Activated B cell treated with CpG ODN at 0.5 μM for 24 hours (primary cell): Measurements from ENCODE around the gene CLEC4M. TPM values are rescaled to one million over a fixed set of nuclear protein-coding genes. Genes with fewer than 3 reads are reported as not detected.
"Not testable (repeated sequence)": the region's sequence is repeated elsewhere in the genome, so short reads cannot be mapped to it uniquely, and the experiment has no call there.

ENCODE experiments used
- ATAC-seq: fragments of 200-7000 bp; cut with Tn5 transposase; one replicate; pipeline ENCODE4 v1.10.0; 2021; ENCODE audit warnings: low read depth, mild to moderate bottlenecking, moderate library complexity
- CTCF ChIA-PET: fragments of 350-600 bp; sonication (Branson Sonifier 250); formaldehyde crosslinking; loops from one replicate; lab custom pipeline; 2021; ENCODE audit warnings: antibody characterized with exemption; lab: Charles Lee
- POLR2A ChIA-PET: fragments of 350-600 bp; sonication (Branson Sonifier 250); formaldehyde crosslinking; loops from one replicate; lab custom pipeline; 2021; ENCODE audit warnings: antibody characterized with exemption; lab: Charles Lee
- DNase-seq: peaks from one replicate; pipeline ENCODE4 v3.0.0; 2022
- H3K27ac Mint-ChIP-seq: one replicate; pipeline ENCODE4 v1.8.0; 2020; ENCODE audit warnings: mixed read lengths
- H3K27me3 Mint-ChIP-seq: one replicate; pipeline ENCODE4 v1.8.0; 2021; ENCODE audit warnings: mixed read lengths
- H3K36me3 Mint-ChIP-seq: one replicate; pipeline ENCODE4 v1.8.0; 2021; ENCODE audit warnings: low read depth, mixed read lengths
- H3K4me1 Mint-ChIP-seq: one replicate; pipeline ENCODE4 v1.8.0; 2021; ENCODE audit warnings: mixed read lengths
- H3K4me3 Mint-ChIP-seq: one replicate; pipeline ENCODE4 v1.8.0; 2020; ENCODE audit warnings: mild to moderate bottlenecking, mixed read lengths
- H3K9me3 Mint-ChIP-seq: one replicate; pipeline ENCODE4 v1.8.0; 2020; ENCODE audit warnings: mixed read lengths
- CTCF ChIP-seq: fragments of 200-600 bp; IDR thresholded peaks from one replicate; pipeline ENCODE4 v1.8.0; 2022; ENCODE audit warnings: antibody characterized with exemption, mild to moderate bottlenecking
- intact Hi-C: fragments of 100-400 bp; cut with micrococcal nuclease; formaldehyde crosslinking; loops from one replicate; pipeline ENCODE4 v1.15.1; 2024
- total RNA-seq: library from RNA; stranded (reverse); gene quantifications from 2 replicates; pipeline ENCODE4 v1.2.3, GENCODE V29; 2022

Gene CLEC4M
- total RNA-seq, 1 donor from 2014 or later: 1.3 TPM

- no peak for TF ChIP-seq CTCF
- H3K4me1 Mint-ChIP-seq: peaks cover 18% of the 10 kb centered on the region
- no peak for DNase-seq
- H3K9me3 Mint-ChIP-seq: peaks cover 5% of the 10 kb centered on the region
- intact Hi-C loops: loop anchor here (5.0 kb wide), 1 partner anchor 37 kb away; no protein-coding TSS in a partner anchor
- CTCF ChIA-PET: no interaction called here
- peak; percentile 22 for ATAC-seq
- peaks cover 24% of the 10 kb centered on the region for H3K27me3 Mint-ChIP-seq
- POLR2A ChIA-PET: interaction anchor here (0.6 to 1.4 kb wide), 3 partner anchors 14 to 108 kb away, joined by 3 to 9 read pairs (median 7); partner anchors contain the start of gene TRAPPC5
- H3K27ac Mint-ChIP-seq: no peak overlapping the region
- H3K36me3 Mint-ChIP-seq: no peaks in the 10 kb centered on the region
- peak overlapping the region; percentile 48 for H3K4me3 Mint-ChIP-seq
These were observed 25.9 kb downstream of the CLEC4M start for GRCh38 chr19:7788933-7789323.

- Mint-ChIP-seq H3K4me3 (peak overlapping the region; percentile 64), H3K27ac (no peak overlapping the region), H3K36me3 (no peaks in the 10 kb centered on the region), H3K4me1 (peaks cover 18% of the 10 kb centered on the region), H3K9me3 (peaks cover 5% of the 10 kb centered on the region), H3K27me3 (peaks cover 22% of the 10 kb centered on the region)
- ATAC-seq (peak; percentile 80), DNase-seq (peak; percentile 32)
- POLR2A ChIA-PET: interaction anchor here (1.4 kb wide), 1 partner anchor 109 kb away, joined by 9 read pairs; the partner anchor contains the start of gene TRAPPC5
- TF ChIP-seq CTCF: no peak
- CTCF ChIA-PET: no interaction called here
- intact Hi-C loops: loop anchor here (5.0 kb wide), 1 partner anchor 37 kb away; no protein-coding TSS in a partner anchor
These were observed 26.4 kb downstream of the CLEC4M start for GRCh38 chr19:7789447-7789846.

DNA sequence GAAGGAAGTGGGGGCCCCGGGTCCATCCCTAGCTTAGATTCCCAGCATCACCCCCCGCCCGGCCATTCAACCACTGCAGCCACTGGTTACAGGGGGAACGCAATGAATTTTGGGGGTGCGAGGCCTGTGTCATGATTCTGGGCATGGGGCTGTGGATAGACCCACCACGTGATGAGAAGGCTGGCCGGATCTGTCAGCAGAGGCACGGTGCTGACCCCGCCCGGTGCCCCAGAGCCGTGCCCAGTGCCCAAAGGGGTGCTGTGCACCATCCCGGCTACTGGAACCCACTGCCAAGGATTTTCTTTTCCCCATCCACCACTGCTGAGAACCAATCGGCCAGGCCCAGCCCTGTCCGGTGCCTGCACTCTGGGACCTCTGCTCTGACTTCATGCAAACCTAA is 27.4 kb downstream of the CLEC4M start:
- no peak overlapping the region for H3K4me3 Mint-ChIP-seq
- CTCF ChIA-PET: interaction anchor here (0.8 to 1.1 kb wide), 2 partner anchors 9 to 110 kb away, joined by 3 read pairs; partner anchors contain the start of gene TRAPPC5
- ATAC-seq (no peak), DNase-seq (no peak)
- H3K4me1 Mint-ChIP-seq: peaks cover 18% of the 10 kb centered on the region
- intact Hi-C loops: no loop called here
- peaks cover 19% of the 10 kb centered on the region for H3K27me3 Mint-ChIP-seq
- no peaks in the 10 kb centered on the region for H3K36me3 Mint-ChIP-seq
- H3K9me3 Mint-ChIP-seq: peaks cover 5% of the 10 kb centered on the region
- no peak for TF ChIP-seq CTCF
- POLR2A ChIA-PET: interaction anchor here (0.7 kb wide), 1 partner anchor 253 kb away, joined by 3 read pairs; no protein-coding TSS in a partner anchor
- no peak overlapping the region for H3K27ac Mint-ChIP-seq

DNA sequence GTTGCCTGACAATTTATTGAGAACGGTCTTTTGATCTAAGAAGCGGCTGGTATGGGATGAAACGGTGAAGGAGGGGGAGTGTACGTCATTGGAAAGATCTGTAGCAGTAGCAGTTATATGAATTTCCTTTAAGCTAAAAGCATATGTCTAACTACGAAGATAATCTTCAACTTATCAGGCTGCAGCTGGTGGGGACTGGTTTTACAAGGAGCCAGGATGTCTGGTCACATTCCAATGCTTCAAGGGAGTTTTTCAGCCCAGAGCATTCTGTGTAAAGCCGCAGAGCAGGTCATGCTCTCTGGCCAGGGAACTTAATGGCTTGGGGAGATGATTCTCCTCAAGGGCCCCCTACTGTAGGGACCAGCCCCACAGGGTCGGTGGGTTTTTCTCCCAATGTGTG is 29.2 kb downstream of the CLEC4M start:
- no peak for ATAC-seq
- H3K4me1 Mint-ChIP-seq: peaks cover 17% of the 10 kb centered on the region
- no peak for DNase-seq
- H3K27ac Mint-ChIP-seq: no peak overlapping the region
- peaks cover 3% of the 10 kb centered on the region for H3K9me3 Mint-ChIP-seq
- ChIA-PET POLR2A (no interaction called here), CTCF (no interaction called here)
- H3K4me3 Mint-ChIP-seq: no peak overlapping the region
- peaks cover 14% of the 10 kb centered on the region for H3K27me3 Mint-ChIP-seq
- no peak for TF ChIP-seq CTCF
- intact Hi-C loops: no loop called here
- no peaks in the 10 kb centered on the region for H3K36me3 Mint-ChIP-seq

DNA sequence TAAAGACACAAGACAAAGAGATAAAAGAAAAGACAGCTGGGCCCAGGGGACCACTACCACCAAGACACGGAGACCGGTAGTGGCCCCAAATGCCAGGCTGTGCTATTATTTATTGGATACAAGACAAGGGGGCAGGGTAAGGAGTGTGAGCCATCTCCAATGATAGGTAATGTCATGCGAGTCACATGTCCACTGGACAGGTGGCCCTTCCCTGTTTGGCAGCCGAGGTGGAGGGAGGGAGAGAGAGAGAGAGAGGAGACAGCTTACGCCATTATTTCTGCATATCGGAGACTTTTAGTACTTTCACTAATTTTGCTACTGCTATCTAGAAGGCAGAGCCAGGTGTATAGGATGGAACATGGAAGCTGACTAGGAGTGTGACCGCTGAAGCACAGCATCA is 29.7 kb downstream of the CLEC4M start:
- H3K27ac Mint-ChIP-seq, H3K36me3 Mint-ChIP-seq, ATAC-seq, intact Hi-C loops, H3K4me3 Mint-ChIP-seq, DNase-seq, H3K9me3 Mint-ChIP-seq, POLR2A ChIA-PET: not testable (repeated sequence)
- Mint-ChIP-seq H3K27me3 (peaks cover 11% of the 10 kb centered on the region), H3K4me1 (peaks cover 14% of the 10 kb centered on the region)
- CTCF ChIA-PET: interaction anchor here (1.2 kb wide), 1 partner anchor 140 kb away, joined by 3 read pairs; no protein-coding TSS in a partner anchor
